ENCODE data around the gene HAO2.

DNA sequence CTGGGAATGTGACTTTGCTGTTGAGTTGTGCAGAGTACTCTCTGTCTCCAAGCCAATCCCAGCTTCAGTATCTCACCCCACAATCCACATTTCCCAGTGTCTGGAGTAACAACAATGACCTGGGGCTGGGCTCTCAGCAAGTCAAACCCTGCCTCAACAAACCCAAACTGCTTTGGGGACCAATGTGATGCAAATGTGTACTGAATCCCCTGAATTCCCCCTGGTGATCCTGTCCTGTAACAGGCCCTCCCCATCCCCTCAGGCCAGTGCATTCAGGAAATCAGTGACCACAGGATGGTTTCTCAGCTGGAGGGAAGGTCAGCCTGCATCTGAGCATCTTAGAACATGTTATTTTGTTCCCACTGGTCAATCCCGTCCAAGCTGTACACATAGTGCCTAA is 36.7 kb upstream of the HAO2 start:
- TF ChIP-seq, protein P1, sequence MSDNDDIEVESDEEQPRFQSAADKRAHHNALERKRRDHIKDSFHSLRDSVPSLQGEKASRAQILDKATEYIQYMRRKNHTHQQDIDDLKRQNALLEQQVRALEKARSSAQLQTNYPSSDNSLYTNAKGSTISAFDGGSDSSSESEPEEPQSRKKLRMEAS (IDR thresholded peaks at IDR 0.05): no peak
- TF ChIP-seq, protein P2, sequence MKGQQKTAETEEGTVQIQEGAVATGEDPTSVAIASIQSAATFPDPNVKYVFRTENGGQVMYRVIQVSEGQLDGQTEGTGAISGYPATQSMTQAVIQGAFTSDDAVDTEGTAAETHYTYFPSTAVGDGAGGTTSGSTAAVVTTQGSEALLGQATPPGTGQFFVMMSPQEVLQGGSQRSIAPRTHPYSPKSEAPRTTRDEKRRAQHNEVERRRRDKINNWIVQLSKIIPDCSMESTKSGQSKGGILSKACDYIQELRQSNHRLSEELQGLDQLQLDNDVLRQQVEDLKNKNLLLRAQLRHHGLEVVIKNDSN (IDR thresholded peaks at IDR 0.05): no peak
- no peak for TF ChIP-seq CEBPB (IDR thresholded peaks at IDR 0.05)
- TF ChIP-seq, protein P3, sequence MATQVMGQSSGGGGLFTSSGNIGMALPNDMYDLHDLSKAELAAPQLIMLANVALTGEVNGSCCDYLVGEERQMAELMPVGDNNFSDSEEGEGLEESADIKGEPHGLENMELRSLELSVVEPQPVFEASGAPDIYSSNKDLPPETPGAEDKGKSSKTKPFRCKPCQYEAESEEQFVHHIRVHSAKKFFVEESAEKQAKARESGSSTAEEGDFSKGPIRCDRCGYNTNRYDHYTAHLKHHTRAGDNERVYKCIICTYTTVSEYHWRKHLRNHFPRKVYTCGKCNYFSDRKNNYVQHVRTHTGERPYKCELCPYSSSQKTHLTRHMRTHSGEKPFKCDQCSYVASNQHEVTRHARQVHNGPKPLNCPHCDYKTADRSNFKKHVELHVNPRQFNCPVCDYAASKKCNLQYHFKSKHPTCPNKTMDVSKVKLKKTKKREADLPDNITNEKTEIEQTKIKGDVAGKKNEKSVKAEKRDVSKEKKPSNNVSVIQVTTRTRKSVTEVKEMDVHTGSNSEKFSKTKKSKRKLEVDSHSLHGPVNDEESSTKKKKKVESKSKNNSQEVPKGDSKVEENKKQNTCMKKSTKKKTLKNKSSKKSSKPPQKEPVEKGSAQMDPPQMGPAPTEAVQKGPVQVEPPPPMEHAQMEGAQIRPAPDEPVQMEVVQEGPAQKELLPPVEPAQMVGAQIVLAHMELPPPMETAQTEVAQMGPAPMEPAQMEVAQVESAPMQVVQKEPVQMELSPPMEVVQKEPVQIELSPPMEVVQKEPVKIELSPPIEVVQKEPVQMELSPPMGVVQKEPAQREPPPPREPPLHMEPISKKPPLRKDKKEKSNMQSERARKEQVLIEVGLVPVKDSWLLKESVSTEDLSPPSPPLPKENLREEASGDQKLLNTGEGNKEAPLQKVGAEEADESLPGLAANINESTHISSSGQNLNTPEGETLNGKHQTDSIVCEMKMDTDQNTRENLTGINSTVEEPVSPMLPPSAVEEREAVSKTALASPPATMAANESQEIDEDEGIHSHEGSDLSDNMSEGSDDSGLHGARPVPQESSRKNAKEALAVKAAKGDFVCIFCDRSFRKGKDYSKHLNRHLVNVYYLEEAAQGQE (IDR thresholded peaks at IDR 0.05; ENCODE audit: low read depth): no peak
- TF ChIP-seq RAD21 (IDR thresholded peaks at IDR 0.05; ENCODE audit: low read depth): no peak
- no peak for TF ChIP-seq FOXM1 (IDR thresholded peaks at IDR 0.05; ENCODE audit: borderline replicate concordance, low read depth)
- no peak for TF ChIP-seq EP300 (IDR thresholded peaks at IDR 0.05; ENCODE audit: borderline replicate concordance)
- no peak for TF ChIP-seq TEAD4 (IDR thresholded peaks at IDR 0.05)
- TF ChIP-seq NFIC (IDR thresholded peaks at IDR 0.05): no peak
- TF ChIP-seq YY1 (IDR thresholded peaks at IDR 0.05; ENCODE audit: low read depth): no peak
- no peak for TF ChIP-seq CREB1 (IDR thresholded peaks at IDR 0.05; ENCODE audit: low read depth)
- no peak for TF ChIP-seq ZBTB7A (IDR thresholded peaks at IDR 0.05; ENCODE audit: low read depth)
- TF ChIP-seq TAF1 (IDR thresholded peaks at IDR 0.05; ENCODE audit: low read depth): no peak
